Thoracic aorta (tissue), 2 donors: ENCODE results near the gene SUN5. TPM values are rescaled to one million over a fixed set of nuclear protein-coding genes. Genes with fewer than 3 reads are reported as not detected.

ENCODE experiments used
- ATAC-seq: fragments of 150-250 bp; one replicate; pipeline ENCODE4 v1.8.0; 2017; ENCODE audit warnings: low read depth; ENCODE audit not compliant: insufficient number of reproducible peaks, low FRiP score
- DNase-seq: peaks from one replicate; pipeline ENCODE4 v3.0.0-alpha.2; 2020; ENCODE audit warnings: low spot score
- H3K27ac ChIP-seq, 2 donors: fragments of 200-600 bp; sonication (generic); 1 replicate in 1 of 2; 2 replicates in 1 of 2; pipeline ENCODE4 v1.5.1; 2016; ENCODE audit warnings: mild to moderate bottlenecking in 2 of 2, moderate library complexity in 2 of 2
- H3K27me3 ChIP-seq: fragments of 200-600 bp; sonication (generic); replicated peaks from 2 replicates; pipeline ENCODE4 v1.6.0; 2016; ENCODE audit warnings: mild to moderate bottlenecking; ENCODE audit not compliant: insufficient read depth
- H3K36me3 ChIP-seq: fragments of 200-600 bp; sonication (generic); one replicate; pipeline ENCODE4 v1.5.1; 2016
- H3K4me1 ChIP-seq, 2 donors: fragments of 200-600 bp; sonication (generic); 1 replicate in 1 of 2; 2 replicates in 1 of 2; pipeline versions ENCODE4 v1.5.1 to v1.6.0; 2016; ENCODE audit warnings: low read depth in 2 of 2, mild to moderate bottlenecking in 1 of 2; ENCODE audit not compliant: control insufficient read depth in 1 of 2
- H3K4me3 ChIP-seq: fragments of 200-600 bp; sonication (generic); 2 replicates; pipeline ENCODE4 v1.5.1; 2016; ENCODE audit warnings: mild to moderate bottlenecking
- H3K9me3 ChIP-seq: fragments of 200-600 bp; sonication (generic); 2 replicates; pipeline ENCODE4 v1.5.1; 2016
- CTCF ChIP-seq: fragments of 200-600 bp; sonication (generic); IDR thresholded peaks from one replicate; pipeline ENCODE4 v1.5.1; 2019; ENCODE audit warnings: antibody characterized with exemption
- total RNA-seq, 2 donors: library from RNA; depleted of rRNA; stranded (reverse); fragments of >200 nt; gene quantifications; one replicate each; pipeline versions ENCODE4 v1.1.0 to v1.2.3, GENCODE V29; 2016

The SUN5 gene
- total RNA-seq, 2 donors from 2014 or later, result not detected

GRCh38 chr20:33012327-33013189, 8.3 kb upstream of the SUN5 start:
- H3K36me3 ChIP-seq, result no peaks in the 10 kb centered on the region
- H3K4me3 ChIP-seq, result no peak overlapping the region
- H3K27me3 ChIP-seq, result no peaks in the 10 kb centered on the region
- H3K27ac ChIP-seq, result no peak overlapping the region
- ATAC-seq (no peak), DNase-seq (no peak)
- H3K9me3 ChIP-seq, result no peaks in the 10 kb centered on the region
- no peaks in the 10 kb centered on the region for H3K4me1 ChIP-seq
- no peak for TF ChIP-seq CTCF

- H3K27ac ChIP-seq, result no peak overlapping the region
- ATAC-seq (no peak), DNase-seq (no peak)
- TF ChIP-seq CTCF, result no peak
- no peaks in the 10 kb centered on the region for H3K36me3 ChIP-seq
- no peaks in the 10 kb centered on the region for H3K4me1 ChIP-seq
- H3K4me3 ChIP-seq, result no peak overlapping the region
- no peaks in the 10 kb centered on the region for H3K9me3 ChIP-seq
- H3K27me3 ChIP-seq, result no peaks in the 10 kb centered on the region
Observed at GRCh38 chr20:33010674-33011449, 6.6 kb upstream of the SUN5 start.

GRCh38 chr20:33010133-33010504, 5.9 kb upstream of the SUN5 start:
- H3K4me3 ChIP-seq, result no peak overlapping the region
- DNase-seq, result no peak
- ATAC-seq, result no peak

GRCh38 chr20:33009214-33010132, 5.2 kb upstream of the SUN5 start:
- no peak for TF ChIP-seq CTCF
- H3K9me3 ChIP-seq, result no peaks in the 10 kb centered on the region
- no peak overlapping the region for H3K4me3 ChIP-seq
- no peak for DNase-seq
- no peaks in the 10 kb centered on the region for H3K36me3 ChIP-seq
- H3K4me1 ChIP-seq, result no peaks in the 10 kb centered on the region
- no peaks in the 10 kb centered on the region for H3K27me3 ChIP-seq
- ATAC-seq, result no peak
- H3K27ac ChIP-seq, result no peak overlapping the region

More at GRCh38 chr20:33010133-33010504, 5.9 kb upstream of the SUN5 start:
- H3K27ac ChIP-seq, result no peak overlapping the region
- no peaks in the 10 kb centered on the region for H3K27me3 ChIP-seq
- TF ChIP-seq CTCF, result no peak
- no peaks in the 10 kb centered on the region for H3K36me3 ChIP-seq
- H3K9me3 ChIP-seq, result no peaks in the 10 kb centered on the region
- no peaks in the 10 kb centered on the region for H3K4me1 ChIP-seq
